ENCODE results near the gene DNAH17. TPM values are rescaled to one million over a fixed set of nuclear protein-coding genes. Genes with fewer than 3 reads are reported as not detected.

DNAH17 gene
- total and polyA plus RNA-seq, 2 of the 8 experiments (the other 6 are each of a cell fraction or from before 2014, with no cell fraction given), result 0.14 to 0.67 TPM

DNA sequence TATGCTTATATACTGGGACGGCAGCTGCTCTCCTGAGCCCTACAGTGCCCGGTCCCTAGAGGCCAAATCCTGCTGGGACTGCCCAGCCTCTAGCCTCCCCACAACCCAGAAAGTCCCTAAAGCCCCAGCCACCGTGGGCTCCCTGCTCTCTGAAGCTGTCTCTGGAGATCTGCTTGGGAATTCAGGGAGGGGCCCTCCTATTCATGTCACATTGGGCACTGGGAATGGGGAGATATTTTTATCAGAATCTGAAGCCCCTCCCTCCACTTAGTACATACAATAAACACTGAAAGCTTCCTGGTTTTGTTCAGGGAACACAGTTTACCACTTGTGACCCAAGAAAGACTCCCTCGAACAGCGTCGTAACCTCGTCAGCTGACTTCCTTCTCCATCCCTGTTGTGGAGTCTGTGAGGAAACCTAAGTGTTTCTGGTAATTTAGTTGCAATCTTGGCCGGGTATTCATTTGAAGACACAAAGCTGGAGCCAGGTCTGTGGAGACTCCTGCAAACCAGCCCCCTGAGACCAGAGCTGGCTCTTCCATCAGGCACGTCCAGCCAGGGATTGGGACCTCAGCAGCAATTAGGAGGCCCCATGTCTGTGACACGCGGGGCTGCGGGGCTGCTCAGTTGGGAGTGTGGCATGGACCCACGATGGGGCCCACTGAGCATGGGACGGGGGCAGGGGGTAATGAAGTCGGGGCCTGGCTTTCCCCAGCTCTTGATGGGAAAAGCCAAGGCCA lies 160.2 kb downstream of the DNAH17 start (continued):
- TF ChIP-seq CBX5 (IDR thresholded peaks at IDR 0.05; ENCODE audit: low read depth, low read length) (no peak), POU5F1 (IDR thresholded peaks at IDR 0.05; ENCODE audit: low read depth, low read length) (no peak), NANOG (IDR thresholded peaks at IDR 0.05; ENCODE audit: insufficient read depth, low read depth, low read length, poor library complexity, severe bottlenecking) (no peak), SIX5 (IDR thresholded peaks at IDR 0.05; ENCODE audit: low read depth, low read length) (no peak), JUN (IDR thresholded peaks at IDR 0.05; ENCODE audit: low read depth, low read length) (no peak), TCF12 (IDR thresholded peaks at IDR 0.05; ENCODE audit: low read depth, low read length) (no peak), POLR2AphosphoS5 (IDR thresholded peaks at IDR 0.05; ENCODE audit: low read depth, low read length) (no peak), NRF1 (IDR thresholded peaks at IDR 0.05; ENCODE audit: low read depth, low read length) (no peak), SRF (IDR thresholded peaks at IDR 0.05; ENCODE audit: low read depth, low read length) (no peak)
